Thyroid gland (tissue), 4 donors: ENCODE results near the gene CHEK1.

Source experiments
- CTCF ChIP-seq, 6 experiments: fragments of 200-600 bp in 3 of 6; fragments of 450-650 bp in 3 of 6; sonication (generic) in 3 of 6; IDR thresholded peaks; one replicate each; pipeline ENCODE4 v1.5.1; 2016 to 2019; ENCODE audit warnings: antibody characterized with exemption in 6 of 6, mild to moderate bottlenecking in 2 of 6, inconsistent platforms in 1 of 6, moderate library complexity in 1 of 6
- POLR2A ChIP-seq, 2 donors: fragments of 450-650 bp; IDR thresholded peaks; one replicate each; pipeline ENCODE4 v1.6.1; 2017; ENCODE audit warnings: antibody characterized with exemption in 2 of 2, mild to moderate bottlenecking in 2 of 2, moderate library complexity in 1 of 2

DNA sequence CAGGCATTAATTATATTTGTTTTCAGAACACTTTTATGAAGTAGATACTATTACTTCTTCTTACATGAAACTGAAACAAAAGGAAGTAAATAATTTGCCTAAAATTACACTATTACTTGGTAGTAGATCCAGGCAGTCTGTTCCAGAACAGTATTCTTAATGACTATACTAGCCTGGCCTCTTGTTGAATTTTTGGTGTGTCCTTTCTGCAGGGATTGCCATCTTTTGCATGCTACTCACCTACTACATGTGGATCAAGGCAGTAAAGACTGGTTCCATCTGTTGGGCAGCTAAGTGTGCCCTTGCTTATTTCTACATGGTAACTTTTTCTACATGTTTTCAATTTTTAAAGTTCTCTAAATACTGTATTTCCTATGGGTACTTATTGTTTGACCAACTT lies 19.5 kb upstream of the CHEK1 start:
- no peak for TF ChIP-seq CTCF (IDR thresholded peaks at IDR 0.05)
- no peak for TF ChIP-seq POLR2A (IDR thresholded peaks at IDR 0.05)
